MM.1S (cell line): ENCODE results near the gene GALNT9.

ENCODE experiments used
- CTCF ChIP-seq: fragments of 300-600 bp; sonication (generic); IDR thresholded peaks from 2 replicates; pipeline ENCODE4 v1.5.1; 2016; ENCODE audit warnings: antibody characterized with exemption, low read length, mixed read lengths
- EZH2 ChIP-seq: fragments of 300-600 bp; sonication (generic); optimal IDR thresholded peaks from 2 replicates; pipeline ENCODE3; 2017; ENCODE audit warnings: low read depth, mild to moderate bottlenecking, antibody characterized with exemption, low read length, mixed read lengths
- EZH2phosphoT487 ChIP-seq: fragments of 300-600 bp; sonication (generic); IDR thresholded peaks from 2 replicates; pipeline ENCODE4 v1.6.1; 2018; ENCODE audit warnings: antibody characterized with exemption, low read length

- TF ChIP-seq CTCF (no peak), EZH2 (no peak), EZH2phosphoT487 (no peak)
These were observed 62.6 kb downstream of the GALNT9 start for GRCh38 chr12:132266802-132267201.
